Liver (tissue), 9 donors: ENCODE data around the gene GRIP1. TPM values are rescaled to one million over a fixed set of nuclear protein-coding genes. Genes with fewer than 3 reads are reported as not detected.

Source experiments
- DNase-seq: peaks from one replicate; pipeline ENCODE4 v3.0.0-alpha.2; 2017; ENCODE audit warnings: low spot score
- H3K27ac ChIP-seq, 2 donors: one replicate each; pipeline ENCODE4 v1.7.0; 2013; ENCODE audit warnings: inconsistent platforms in 2 of 2, low read length in 2 of 2, control low read depth in 1 of 2, low read depth in 1 of 2, mild to moderate bottlenecking in 1 of 2
- H3K27me3 ChIP-seq, 4 donors: one replicate each; pipeline versions ENCODE4 v1.6.1 to v1.7.0; 2013; ENCODE audit warnings: low read length in 3 of 4, inconsistent platforms in 1 of 4, mild to moderate bottlenecking in 1 of 4, moderate library complexity in 1 of 4; ENCODE audit not compliant: control insufficient read depth in 4 of 4, insufficient read depth in 4 of 4
- H3K36me3 ChIP-seq, 4 donors: one replicate each; pipeline versions ENCODE4 v1.6.1 to v1.7.0; 2013; ENCODE audit warnings: low read length in 3 of 4, mild to moderate bottlenecking in 3 of 4, low read depth in 1 of 4, moderate library complexity in 1 of 4; ENCODE audit not compliant: control insufficient read depth in 4 of 4, insufficient read depth in 3 of 4
- H3K4me1 ChIP-seq, 4 donors: one replicate each; pipeline versions ENCODE4 v1.6.1 to v1.7.0; 2013; ENCODE audit warnings: low read length in 3 of 4, mild to moderate bottlenecking in 3 of 4, moderate library complexity in 1 of 4; ENCODE audit not compliant: control insufficient read depth in 4 of 4, insufficient read depth in 4 of 4
- H3K4me3 ChIP-seq, 3 donors: one replicate each; pipeline versions ENCODE4 v1.6.1 to v1.7.0; 2013; ENCODE audit warnings: low read length in 3 of 3, control low read depth in 1 of 3, low read depth in 1 of 3, mild to moderate bottlenecking in 1 of 3
- H3K9ac ChIP-seq, 2 donors: one replicate each; pipeline ENCODE4 v1.7.0; 2013; ENCODE audit warnings: low read length in 2 of 2, mild to moderate bottlenecking in 2 of 2, moderate library complexity in 2 of 2, control low read depth in 1 of 2, low read depth in 1 of 2
- H3K9me3 ChIP-seq, 4 donors: one replicate each; pipeline versions ENCODE4 v1.6.1 to v1.7.0; 2013; ENCODE audit warnings: low read length in 3 of 4; ENCODE audit not compliant: control insufficient read depth in 4 of 4
- ATF3 ChIP-seq: IDR thresholded peaks from 2 replicates; pipeline ENCODE4 v1.6.1; 2016; ENCODE audit warnings: antibody characterized with exemption
- CTCF ChIP-seq: fragments of 150-350 bp; IDR thresholded peaks from 2 replicates; pipeline ENCODE4 v1.5.1; 2017; ENCODE audit warnings: improper control_type of control experiment, low read depth, low read length; ENCODE audit not compliant: missing input control
- FOXA1 ChIP-seq: IDR thresholded peaks from 2 replicates; pipeline ENCODE4 v1.6.1; 2016; ENCODE audit warnings: antibody characterized with exemption
- FOXA2 ChIP-seq: IDR thresholded peaks from 2 replicates; pipeline ENCODE4 v1.6.1; 2016; ENCODE audit warnings: antibody characterized with exemption
- GABPA ChIP-seq, 2 donors: IDR thresholded peaks in 1 of 2; conservative IDR thresholded peaks in 1 of 2; 2 replicates each; pipeline ENCODE4 v1.6.1; 2016; ENCODE audit warnings: antibody characterized with exemption in 2 of 2, mild to moderate bottlenecking in 1 of 2, moderate library complexity in 1 of 2
- HNF4A ChIP-seq, 2 donors: conservative IDR thresholded peaks; 2 replicates each; pipeline ENCODE4 v1.6.1; 2016; ENCODE audit warnings: antibody characterized with exemption in 2 of 2, mild to moderate bottlenecking in 2 of 2
- HNF4G ChIP-seq: IDR thresholded peaks from 2 replicates; pipeline ENCODE4 v1.6.1; 2016; ENCODE audit warnings: antibody characterized with exemption
- NR2F2 ChIP-seq: IDR thresholded peaks from 2 replicates; pipeline ENCODE4 v1.6.1; 2016; ENCODE audit warnings: antibody characterized with exemption
- RAD21 ChIP-seq, 2 donors: IDR thresholded peaks; 2 replicates each; pipeline ENCODE4 v1.6.1; 2016; ENCODE audit warnings: antibody characterized with exemption in 2 of 2, mild to moderate bottlenecking in 2 of 2
- RXRA ChIP-seq, 2 donors: IDR thresholded peaks; 2 replicates each; pipeline ENCODE4 v1.6.1; 2017 to 2018; ENCODE audit warnings: antibody characterized with exemption in 2 of 2, mild to moderate bottlenecking in 1 of 2
- TAF1 ChIP-seq: conservative IDR thresholded peaks from 2 replicates; pipeline ENCODE4 v1.6.1; 2016; ENCODE audit warnings: antibody characterized with exemption, mild to moderate bottlenecking
- YY1 ChIP-seq: IDR thresholded peaks from 2 replicates; pipeline ENCODE4 v1.6.1; 2016; ENCODE audit warnings: antibody characterized with exemption, mild to moderate bottlenecking
- WGBS: extraction: QIAGEN DNeasy Blood & Tissue Kit; methylation state at CpG from one replicate; pipeline ENCODE4 v1.1.7; 2013; 5-methylcytosine and 5-hydroxymethylcytosine counted together
- polyA plus RNA-seq, 2 donors: library from polyadenylated mRNA; stranded (reverse) in 1 of 2; unstranded in 1 of 2; fragments of 200-250 nt in 1 of 2; fragments of >200 nt in 1 of 2; fragmentation: Nextera tagmentation in 1 of 2; extraction: Ambion mirVana in 1 of 2; gene quantifications; one replicate each; pipeline versions ENCODE4 v1.2.1 to v1.2.3, GENCODE V29; 2013 to 2015
- total RNA-seq, 2 donors: library from RNA; depleted of rRNA; stranded (reverse); fragments of >200 nt; gene quantifications; one replicate each; pipeline ENCODE4 v1.2.3, GENCODE V29; 2014
- donor health status: healthy.
- donor health status: healthy.
- donor health status: healthy.
- donor health status: healthy.
- donor health status: healthy.

GRIP1 gene
- total and polyA plus RNA-seq, 4 donors, result 0.05 to 1.5 (median 0.24) TPM

- TF ChIP-seq CTCF (no peak), GABPA (IDR thresholded peaks at IDR 0.05 in 1 of 2, conservative IDR thresholded peaks at IDR 0.05 in 1 of 2) (no peak), RXRA (IDR thresholded peaks at IDR 0.05) (no peak), ATF3 (no peak), NR2F2 (no peak), HNF4A (conservative IDR thresholded peaks at IDR 0.05) (no peak)
Measured at GRCh38 chr12:66644151-66644550, 34.7 kb downstream of the GRIP1 start (continued).

GRCh38 chr12:66640691-66641460, 38.0 kb downstream of the GRIP1 start:
- TF ChIP-seq RXRA (IDR thresholded peaks at IDR 0.05) (no peak), HNF4G (no peak), ATF3 (no peak), FOXA1 (no peak), GABPA (IDR thresholded peaks at IDR 0.05 in 1 of 2, conservative IDR thresholded peaks at IDR 0.05 in 1 of 2) (no peak), RAD21 (IDR thresholded peaks at IDR 0.05) (no peak), CTCF (no peak)
- Histone ChIP-seq H3K9me3 (no peaks in the 10 kb centered on the region), H3K36me3 (no peaks in the 10 kb centered on the region), H3K4me1 (no peaks in the 10 kb centered on the region), H3K27me3 (peaks cover 0 to 6% (median 0%) of the 10 kb centered on the region in 4 donors), H3K27ac (no peak overlapping the region), H3K4me3 (no peak overlapping the region), H3K9ac (no peak overlapping the region)
- no peak for DNase-seq
- 87% methylated on average over 2 of the region's 2 CpGs for WGBS

GRCh38 chr12:66638666-66639065, 40.2 kb downstream of the GRIP1 start:
- Histone ChIP-seq H3K27me3 (peaks cover 0 to 6% (median 0%) of the 10 kb centered on the region in 4 donors), H3K4me3 (no peak overlapping the region), H3K27ac (no peak overlapping the region), H3K9ac (no peak overlapping the region), H3K36me3 (no peaks in the 10 kb centered on the region), H3K4me1 (no peaks in the 10 kb centered on the region), H3K9me3 (no peaks in the 10 kb centered on the region)
- TF ChIP-seq HNF4A (conservative IDR thresholded peaks at IDR 0.05) (no peak), HNF4G (no peak), CTCF (no peak), FOXA2 (no peak), YY1 (no peak), NR2F2 (no peak), FOXA1 (no peak), TAF1 (no peak), RXRA (IDR thresholded peaks at IDR 0.05) (no peak)
- DNase-seq, result no peak
- 66% methylated on average over 2 of the region's 2 CpGs for WGBS
